SK-N-SH (cell line): ENCODE data around the gene PRELP. TPM values are rescaled to one million over a fixed set of nuclear protein-coding genes. Genes with fewer than 3 reads are reported as not detected.

Source experiments
- CTCF ChIA-PET: fragments of 300-600, 350-600 bp; formaldehyde crosslinking; extraction: SDS; loops from one replicate; lab custom pipeline; 2021; lab: Yijun Ruan, JAX
- POLR2A ChIA-PET: fragments of 350-600 bp; sonication (Branson Sonifier 250); formaldehyde crosslinking; extraction: SDS; loops from one replicate; lab custom pipeline; 2020; ENCODE audit warnings: antibody characterized with exemption, inconsistent platforms; lab: Yijun Ruan, JAX
- DNase-seq: peaks from one replicate; pipeline ENCODE4 v3.0.0; 2012
- H2AFZ ChIP-seq: fragments of 200-600 bp; sonication (generic); 2 replicates; pipeline ENCODE4 v1.8.1; 2016; ENCODE audit warnings: antibody characterized with exemption, mild to moderate bottlenecking, low read depth
- H3F3A ChIP-seq: fragments of 200-600 bp; sonication (generic); replicated peaks from 2 replicates; pipeline ENCODE3; 2016; ENCODE audit warnings: antibody characterized with exemption, mild to moderate bottlenecking; ENCODE audit not compliant: insufficient read depth
- H3K27ac ChIP-seq, 2 experiments: fragments of 200-500 bp in 1 of 2; fragments of 200-600 bp in 1 of 2; sonication (Bioruptor generic) in 1 of 2; sonication (generic), shearing (Covaris generic) in 1 of 2; 2 replicates each; pipeline versions ENCODE4 v1.5.1 to v1.6.1; 2014 to 2016; ENCODE audit warnings: low read depth in 2 of 2, inconsistent platforms in 1 of 2, low read length in 1 of 2, mild to moderate bottlenecking in 1 of 2, mixed read lengths in 1 of 2
- H3K27me3 ChIP-seq: fragments of 200-600 bp; sonication (generic), shearing (Covaris generic); 2 replicates; pipeline ENCODE4 v1.6.1; 2016; ENCODE audit warnings: mixed run types; ENCODE audit not compliant: insufficient read depth
- H3K36me3 ChIP-seq, 2 experiments: fragments of 200-500 bp in 1 of 2; fragments of 200-600 bp in 1 of 2; sonication (Bioruptor generic) in 1 of 2; sonication (generic) in 1 of 2; replicated peaks in 1 of 2; 2 replicates each; pipeline versions ENCODE3 to v1.5.1; 2014 to 2016; ENCODE audit warnings: low read length in 1 of 2, mild to moderate bottlenecking in 1 of 2; ENCODE audit not compliant: insufficient read depth in 2 of 2, control insufficient read depth in 1 of 2
- H3K4me1 ChIP-seq, 2 experiments: fragments of 200-500 bp in 1 of 2; fragments of 200-600 bp in 1 of 2; sonication (Bioruptor generic) in 1 of 2; sonication (generic), shearing (Covaris generic) in 1 of 2; 2 replicates each; pipeline versions ENCODE4 v1.5.1 to v1.6.1; 2014 to 2016; ENCODE audit warnings: low read depth in 1 of 2, low read length in 1 of 2, mixed run types in 1 of 2; ENCODE audit not compliant: insufficient read depth in 2 of 2, control insufficient read depth in 1 of 2
- H3K4me2 ChIP-seq: fragments of 200-600 bp; sonication (generic), shearing (Covaris generic); 2 replicates; pipeline ENCODE4 v1.6.1; 2017; ENCODE audit warnings: mixed run types
- H3K4me3 ChIP-seq, 2 experiments: fragments of 200-500 bp in 1 of 2; fragments of 200-600 bp in 1 of 2; sonication (Bioruptor generic) in 1 of 2; sonication (generic), shearing (Covaris generic) in 1 of 2; 2 replicates each; pipeline versions ENCODE4 v1.5.1 to v1.8.1; 2014 to 2016; ENCODE audit warnings: low read depth in 2 of 2, inconsistent platforms in 1 of 2, low read length in 1 of 2, mild to moderate bottlenecking in 1 of 2, mixed read lengths in 1 of 2, moderate library complexity in 1 of 2
- H3K79me2 ChIP-seq: fragments of 200-600 bp; sonication (generic); 2 replicates; pipeline ENCODE4 v1.8.1; 2017; ENCODE audit warnings: mild to moderate bottlenecking; ENCODE audit not compliant: insufficient read depth
- H3K9ac ChIP-seq: fragments of 200-600 bp; sonication (generic); 2 replicates; pipeline ENCODE4 v1.6.1; 2017; ENCODE audit warnings: mixed run types
- H3K9me2 ChIP-seq: fragments of 200-600 bp; sonication (generic); 2 replicates; pipeline ENCODE4 v1.6.1; 2017; ENCODE audit warnings: mixed run types
- H3K9me3 ChIP-seq: fragments of 200-600 bp; sonication (generic); 2 replicates; pipeline ENCODE4 v1.6.1; 2017; ENCODE audit warnings: mixed run types, mild to moderate bottlenecking, moderate library complexity
- H4K20me1 ChIP-seq: fragments of 200-600 bp; sonication (generic); 2 replicates; pipeline ENCODE4 v1.6.1; 2017; ENCODE audit warnings: mild to moderate bottlenecking, mixed run types; ENCODE audit not compliant: insufficient read depth
- EP300 ChIP-seq, 2 experiments: IDR thresholded peaks; 2 replicates each; pipeline versions ENCODE4 v1.4.0 to v1.6.1; 2012; ENCODE audit warnings: borderline replicate concordance in 1 of 2, low read depth in 1 of 2, low read length in 1 of 2
- EZH2phosphoT487 ChIP-seq: fragments of 200-600 bp; sonication (generic); IDR thresholded peaks from 2 replicates; pipeline ENCODE4 v1.6.1; 2017; ENCODE audit warnings: low read depth, mixed run types, mild to moderate bottlenecking, antibody characterized with exemption, moderate library complexity, borderline replicate concordance
- GABPA ChIP-seq: IDR thresholded peaks from 2 replicates; pipeline ENCODE4 v1.4.0; 2012; ENCODE audit warnings: low read depth, mild to moderate bottlenecking
- GATA2 ChIP-seq: sonication (generic); formaldehyde crosslinking; IDR thresholded peaks from 2 replicates; pipeline ENCODE4 v1.5.0; 2020; ENCODE audit warnings: mild to moderate bottlenecking, missing genetic modification reagents
- JUND ChIP-seq: IDR thresholded peaks from 2 replicates; pipeline ENCODE4 v1.4.0; 2012
- MXI1 ChIP-seq: IDR thresholded peaks from 2 replicates; pipeline ENCODE4 v1.6.1; 2012; ENCODE audit warnings: mild to moderate bottlenecking, low read depth, low read length, improper control_type of control experiment
- NFIC ChIP-seq: IDR thresholded peaks from 2 replicates; pipeline ENCODE4 v1.4.0; 2012; ENCODE audit warnings: borderline replicate concordance
- NRF1 ChIP-seq: IDR thresholded peaks from 2 replicates; pipeline ENCODE4 v1.6.1; 2012; ENCODE audit warnings: low read depth, mild to moderate bottlenecking, low read length
- POLR2AphosphoS5 ChIP-seq: IDR thresholded peaks from 2 replicates; pipeline ENCODE4 v1.6.1; 2012; ENCODE audit warnings: low read depth, low read length
- RAD21 ChIP-seq: IDR thresholded peaks from 2 replicates; pipeline ENCODE4 v1.6.1; 2012; ENCODE audit warnings: mild to moderate bottlenecking, low read length
- REST ChIP-seq: IDR thresholded peaks from 2 replicates; pipeline ENCODE4 v1.6.1; 2012; ENCODE audit warnings: mild to moderate bottlenecking, low read depth, low read length, moderate library complexity
- WGBS: methylation state at CpG from one replicate; pipeline ENCODE4 v1.1.6; 2017; ENCODE audit warnings: low lambda C conversion rate; 5-methylcytosine and 5-hydroxymethylcytosine counted together
- polyA plus RNA-seq, 3 experiments: library from polyadenylated mRNA; depleted of rRNA; stranded (reverse); fragments of >200 nt; gene quantifications; 2 replicates each; pipeline ENCODE4 v1.2.3, GENCODE V29; 2012

Gene PRELP
- polyA plus RNA-seq, 1 of the 3 experiments (the other 2 are of a cell fraction) = 0.48 TPM

GRCh38 chr1:203435615-203436014 is 40.0 kb upstream of the PRELP start:
- H3K9ac ChIP-seq = no peak overlapping the region
- no peaks in the 10 kb centered on the region for H3K79me2 ChIP-seq
- no peak for TF ChIP-seq GATA2 (CRISPR knock-in tag)
- no peak for TF ChIP-seq NFIC
- no peak for TF ChIP-seq REST
- no peak for TF ChIP-seq EP300 (IDR thresholded peaks at IDR 0.05; ENCODE audit: borderline replicate concordance in 1 of 2, low read depth in 1 of 2, low read length in 1 of 2)
- no peak for TF ChIP-seq POLR2AphosphoS5
- TF ChIP-seq, all 33 proteins: peak for 0
- Histone ChIP-seq H3K27ac (no peak overlapping the region), H3K9me3 (no peaks in the 10 kb centered on the region), H3K4me1 (peaks cover 4 to 12% of the 10 kb centered on the region in 2 experiments; a peak in 2 of 4 replicates), H2AFZ (no peak overlapping the region), H3K27me3 (peaks cover 11% of the 10 kb centered on the region; the same call in 1 of the 2 replicates), H4K20me1 (no peaks in the 10 kb centered on the region), H3K36me3 (no peaks in the 10 kb centered on the region), H3K9me2 (no peaks in the 10 kb centered on the region), H3K4me2 (no peak overlapping the region), H3K4me3 (no peak overlapping the region), H3F3A (no peaks in the 10 kb centered on the region)
- ChIA-PET CTCF (interaction anchor here (0.6 to 1.2 kb wide), 3 partner anchors 10 to 166 kb away, joined by 3 read pairs; no protein-coding TSS in a partner anchor), POLR2A (no interaction called here)
- 47% methylated on average over 7 of the region's 7 CpGs for WGBS
- DNase-seq = no peak

GRCh38 chr1:203437696-203438315 is 37.8 kb upstream of the PRELP start:
- H4K20me1 ChIP-seq = no peaks in the 10 kb centered on the region
- H3K36me3 ChIP-seq = no peaks in the 10 kb centered on the region
- H3K9me2 ChIP-seq = no peaks in the 10 kb centered on the region
- ChIA-PET CTCF (interaction anchor here (1.0 to 7.4 kb wide), 2 partner anchors 91 to 96 kb away, joined by 3 to 171 read pairs; no protein-coding TSS in a partner anchor), POLR2A (no interaction called here)
- H2AFZ ChIP-seq = no peak overlapping the region
- H3K27me3 ChIP-seq = peaks cover 7% of the 10 kb centered on the region; the same call in 1 of the 2 replicates
- H3K4me3 ChIP-seq = no peak overlapping the region
- H3F3A ChIP-seq = no peaks in the 10 kb centered on the region
- peak overlapping the region in 1 of 2 experiments; percentile 86; a peak in 2 of 4 replicates for H3K27ac ChIP-seq
- peaks cover 6 to 14% of the 10 kb centered on the region in 2 experiments; a peak in 2 of 4 replicates for H3K4me1 ChIP-seq
- no peak overlapping the region for H3K4me2 ChIP-seq
- no peaks in the 10 kb centered on the region for H3K79me2 ChIP-seq
- no peaks in the 10 kb centered on the region for H3K9me3 ChIP-seq
- 58% methylated on average over 12 of the region's 15 CpGs for WGBS
- no peak overlapping the region for H3K9ac ChIP-seq
- DNase-seq = peak; percentile 86
- peak; percentile 32; the same call in 1 of the 2 replicates for TF ChIP-seq MXI1
- TF ChIP-seq RAD21 = peak; percentile 17; the same call in 1 of the 2 replicates
- no peak for TF ChIP-seq NRF1
- peak; percentile 96 for TF ChIP-seq GATA2 (CRISPR knock-in tag)
- no peak for TF ChIP-seq JUND
- TF ChIP-seq EZH2phosphoT487 = no peak
- no peak for TF ChIP-seq GABPA
- TF ChIP-seq EP300 (IDR thresholded peaks at IDR 0.05; ENCODE audit: borderline replicate concordance in 1 of 2, low read depth in 1 of 2, low read length in 1 of 2) = no peak; a peak in 1 of 4 replicates
